ENCODE results near the gene PLXNB2.

DNA sequence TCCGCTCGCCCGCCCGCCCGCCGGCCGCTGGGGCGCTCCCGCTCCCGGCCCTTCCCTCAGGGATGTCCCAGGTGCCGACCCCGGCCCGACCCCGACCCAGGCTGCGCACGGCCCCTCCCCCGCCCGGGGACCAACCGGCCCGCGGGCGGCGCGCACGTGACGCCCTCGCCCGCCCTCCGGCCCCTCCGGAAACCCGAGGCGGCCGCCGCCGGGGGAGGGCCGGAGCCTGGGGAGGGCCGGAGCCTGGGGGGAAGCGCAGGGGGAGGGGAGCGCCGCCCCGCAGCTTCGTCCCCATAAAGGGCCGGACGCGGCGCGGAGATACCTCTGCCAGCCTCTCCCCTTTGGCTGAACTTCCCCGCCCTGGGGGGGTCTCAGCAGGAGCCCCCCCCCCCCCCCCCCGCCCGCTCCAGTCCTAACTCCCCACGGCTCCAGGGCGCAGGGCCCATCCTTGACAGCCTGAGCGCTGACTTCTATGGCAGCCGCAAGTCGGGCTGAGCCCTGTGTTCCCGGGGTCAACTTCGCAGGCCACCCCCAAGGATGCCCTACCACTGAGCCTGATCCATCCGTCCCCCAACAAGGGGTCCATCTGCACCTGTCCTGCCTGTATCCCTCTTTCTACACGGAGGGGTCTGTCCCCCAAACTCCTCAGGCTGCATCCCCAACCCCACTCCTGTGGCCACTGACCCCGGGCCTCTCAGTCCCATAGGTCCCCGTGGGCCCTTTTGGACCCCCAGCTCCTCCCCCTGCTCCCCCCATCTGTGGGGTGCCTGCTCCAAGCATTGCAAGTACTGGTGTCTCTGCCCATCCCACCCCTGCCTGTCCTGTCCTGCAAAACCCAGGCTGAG lies 45.6 kb downstream of the PLXNB2 start, which contains the start of gene MAPK12:
- no peak for TF ChIP-seq HDGF (IDR thresholded peaks at IDR 0.05; ENCODE audit: borderline replicate concordance)
- TF ChIP-seq FOXM1 (IDR thresholded peaks at IDR 0.05; ENCODE audit: borderline replicate concordance), result no peak
- no peak for TF ChIP-seq SUZ12 (IDR thresholded peaks at IDR 0.05)
